IPS-20b (cell line): ENCODE data around the gene MARK2.
"Not testable (repeated sequence)": the region's sequence is repeated elsewhere in the genome, so short reads cannot be mapped to it uniquely, and the experiment has no call there.

Experiments used
- H3K27ac ChIP-seq: one replicate; pipeline ENCODE4 v1.5.1; 2013; ENCODE audit warnings: low read length
- H3K27me3 ChIP-seq: 2 replicates; pipeline ENCODE4 v1.6.1; 2013; ENCODE audit warnings: mild to moderate bottlenecking, low read length, inconsistent platforms; ENCODE audit not compliant: insufficient read depth
- H3K36me3 ChIP-seq: 2 replicates; pipeline ENCODE4 v1.6.1; 2013; ENCODE audit warnings: low read depth, mild to moderate bottlenecking, inconsistent platforms, low read length, moderate library complexity; ENCODE audit not compliant: insufficient read depth
- H3K4me1 ChIP-seq: 2 replicates; pipeline ENCODE4 v1.6.1; 2013; ENCODE audit warnings: mild to moderate bottlenecking, control low read depth, inconsistent platforms, low read length, moderate library complexity; ENCODE audit not compliant: insufficient read depth
- H3K4me3 ChIP-seq: 2 replicates; pipeline ENCODE4 v1.5.1; 2013; ENCODE audit warnings: mild to moderate bottlenecking, low read length, inconsistent platforms
- H3K9ac ChIP-seq: 2 replicates; pipeline ENCODE4 v1.6.1; 2013; ENCODE audit warnings: low read depth, mild to moderate bottlenecking, inconsistent platforms, low read length, moderate library complexity
- H3K9me3 ChIP-seq: 2 replicates; pipeline ENCODE4 v1.6.1; 2013; ENCODE audit warnings: mild to moderate bottlenecking, low read depth, low read length, inconsistent platforms; ENCODE audit not compliant: insufficient read depth

MARK2 gene

GRCh38 chr11:63862923-63863322 lies 24.0 kb downstream of the MARK2 start:
- no peaks in the 10 kb centered on the region for H3K9me3 ChIP-seq
- no peak overlapping the region for H3K27ac ChIP-seq
- H3K36me3 ChIP-seq = peaks cover 8% of the 10 kb centered on the region; the same call in 1 of the 2 replicates
- H3K27me3 ChIP-seq = no peaks in the 10 kb centered on the region
- H3K4me1 ChIP-seq = peaks cover 7% of the 10 kb centered on the region; the same call in 1 of the 2 replicates
- H3K4me3 ChIP-seq = no peak overlapping the region
- no peak overlapping the region for H3K9ac ChIP-seq

DNA sequence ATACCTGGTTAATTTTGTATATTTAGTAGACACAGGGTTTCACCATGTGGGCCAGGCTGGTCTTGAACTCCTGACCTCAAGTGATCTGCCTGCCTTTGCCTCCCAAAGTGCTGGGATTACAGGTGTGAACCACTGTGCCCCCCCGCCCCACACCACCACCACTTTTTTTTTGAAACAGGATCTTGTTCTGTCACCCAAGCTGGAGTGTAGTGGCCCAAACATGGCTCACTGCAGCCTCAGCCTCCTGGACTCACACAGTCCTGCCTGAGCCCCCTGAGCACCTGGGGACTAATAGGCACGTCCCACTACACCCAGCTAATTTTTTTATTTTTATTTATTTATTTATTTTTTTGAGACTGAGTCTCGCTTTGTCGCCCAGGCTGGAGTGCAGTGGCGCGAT lies 24.7 kb downstream of the MARK2 start:
- H3K4me3 ChIP-seq, H3K9me3 ChIP-seq, H3K9ac ChIP-seq, H3K36me3 ChIP-seq, H3K4me1 ChIP-seq, H3K27me3 ChIP-seq, H3K27ac ChIP-seq: not testable (repeated sequence)

GRCh38 chr11:63866211-63866610 lies 27.3 kb downstream of the MARK2 start:
- Histone ChIP-seq H3K9ac (no peak overlapping the region), H3K27me3 (no peaks in the 10 kb centered on the region), H3K36me3 (peaks cover 6% of the 10 kb centered on the region; the same call in 1 of the 2 replicates), H3K9me3 (no peaks in the 10 kb centered on the region), H3K4me1 (peaks cover 7% of the 10 kb centered on the region; the same call in 1 of the 2 replicates), H3K27ac (no peak overlapping the region), H3K4me3 (no peak overlapping the region)

DNA sequence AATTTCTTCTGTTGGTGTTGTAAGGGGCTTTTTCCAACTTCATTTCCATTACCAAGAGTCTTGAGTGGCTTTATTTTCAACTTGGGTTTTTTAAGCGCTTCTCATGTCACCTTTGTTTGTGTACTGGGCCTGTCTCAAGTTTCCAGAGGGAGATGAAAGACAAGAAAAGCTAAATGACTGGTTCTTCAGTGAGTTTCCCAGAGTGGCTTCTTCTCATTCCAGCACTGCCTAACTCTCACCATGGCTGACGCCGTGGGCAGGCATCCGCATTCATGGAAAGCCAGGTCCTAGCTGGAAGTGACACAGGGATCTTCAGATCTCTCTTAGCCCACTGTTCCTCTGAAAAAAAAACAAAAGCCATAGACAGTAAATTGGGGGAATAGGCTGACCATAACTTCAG lies 28.6 kb downstream of the MARK2 start:
- H3K27me3 ChIP-seq = no peaks in the 10 kb centered on the region
- no peak overlapping the region for H3K9ac ChIP-seq
- H3K4me3 ChIP-seq = no peak overlapping the region
- H3K4me1 ChIP-seq = peaks cover 14% of the 10 kb centered on the region
- H3K27ac ChIP-seq = no peak overlapping the region
- no peaks in the 10 kb centered on the region for H3K9me3 ChIP-seq
- H3K36me3 ChIP-seq = 0 out of 2 replicates have a peak, but pooled peaks cover 3% of the 10 kb centered on the region

- no peak overlapping the region for H3K9ac ChIP-seq
- peaks cover 18% of the 10 kb centered on the region for H3K4me1 ChIP-seq
- H3K4me3 ChIP-seq = no peak overlapping the region
Observed at GRCh38 chr11:63868399-63869064, 29.6 kb downstream of the MARK2 start.

DNA sequence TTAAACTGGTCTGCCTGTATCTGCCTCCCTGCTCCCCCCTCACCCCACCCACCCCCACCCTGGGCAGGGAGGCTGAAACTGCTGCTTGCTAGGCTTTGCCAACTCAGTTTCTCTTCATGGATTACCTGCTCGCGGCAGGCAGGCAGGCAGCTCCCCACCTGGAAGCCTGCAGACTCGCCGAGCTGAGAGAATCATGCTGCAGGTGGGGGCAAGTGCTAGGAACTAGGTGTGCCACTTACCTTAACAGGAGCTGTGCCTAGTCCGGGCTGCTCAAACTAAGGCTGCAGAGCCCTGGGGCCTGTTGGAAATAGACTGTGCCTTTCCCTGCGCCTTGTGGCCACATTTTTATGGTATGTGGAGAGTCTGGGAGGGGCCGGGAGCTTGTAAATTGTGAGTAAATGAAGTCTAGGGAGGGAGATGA lies 30.3 kb downstream of the MARK2 start:
- Histone ChIP-seq H3K27me3 (no peaks in the 10 kb centered on the region), H3K4me3 (no peak overlapping the region), H3K36me3 (0 out of 2 replicates have a peak, but pooled peaks cover 3% of the 10 kb centered on the region), H3K9me3 (no peaks in the 10 kb centered on the region), H3K9ac (no peak overlapping the region; the same call in 1 of the 2 replicates), H3K4me1 (peaks cover 18% of the 10 kb centered on the region), H3K27ac (no peak overlapping the region)

More at GRCh38 chr11:63868399-63869064, 29.6 kb downstream of the MARK2 start:
- no peaks in the 10 kb centered on the region for H3K9me3 ChIP-seq
- H3K27ac ChIP-seq = no peak overlapping the region
- no peaks in the 10 kb centered on the region for H3K27me3 ChIP-seq
- 0 out of 2 replicates have a peak, but pooled peaks cover 3% of the 10 kb centered on the region for H3K36me3 ChIP-seq

GRCh38 chr11:63869683-63870082 lies 30.8 kb downstream of the MARK2 start:
- peak overlapping the region; percentile 12; the same call in 1 of the 2 replicates for H3K9ac ChIP-seq
- H3K4me1 ChIP-seq = peaks cover 18% of the 10 kb centered on the region
- H3K36me3 ChIP-seq = 0 out of 2 replicates have a peak, but pooled peaks cover 3% of the 10 kb centered on the region
- no peaks in the 10 kb centered on the region for H3K27me3 ChIP-seq
- no peak overlapping the region for H3K27ac ChIP-seq
- no peak overlapping the region for H3K4me3 ChIP-seq
- no peaks in the 10 kb centered on the region for H3K9me3 ChIP-seq

GRCh38 chr11:63870351-63871140 lies 31.6 kb downstream of the MARK2 start:
- no peaks in the 10 kb centered on the region for H3K27me3 ChIP-seq
- no peak overlapping the region for H3K9ac ChIP-seq
- H3K9me3 ChIP-seq = no peaks in the 10 kb centered on the region
- peaks cover 18% of the 10 kb centered on the region for H3K4me1 ChIP-seq
- no peak overlapping the region for H3K4me3 ChIP-seq
- no peak overlapping the region for H3K27ac ChIP-seq
- H3K36me3 ChIP-seq = 0 out of 2 replicates have a peak, but pooled peaks cover 3% of the 10 kb centered on the region

- Histone ChIP-seq H3K27me3 (no peaks in the 10 kb centered on the region), H3K36me3 (0 out of 2 replicates have a peak, but pooled peaks cover 3% of the 10 kb centered on the region), H3K4me3 (no peak overlapping the region), H3K27ac (no peak overlapping the region), H3K4me1 (peaks cover 16% of the 10 kb centered on the region), H3K9me3 (no peaks in the 10 kb centered on the region), H3K9ac (no peak overlapping the region)
Observed at GRCh38 chr11:63871962-63872799, 33.3 kb downstream of the MARK2 start.

DNA sequence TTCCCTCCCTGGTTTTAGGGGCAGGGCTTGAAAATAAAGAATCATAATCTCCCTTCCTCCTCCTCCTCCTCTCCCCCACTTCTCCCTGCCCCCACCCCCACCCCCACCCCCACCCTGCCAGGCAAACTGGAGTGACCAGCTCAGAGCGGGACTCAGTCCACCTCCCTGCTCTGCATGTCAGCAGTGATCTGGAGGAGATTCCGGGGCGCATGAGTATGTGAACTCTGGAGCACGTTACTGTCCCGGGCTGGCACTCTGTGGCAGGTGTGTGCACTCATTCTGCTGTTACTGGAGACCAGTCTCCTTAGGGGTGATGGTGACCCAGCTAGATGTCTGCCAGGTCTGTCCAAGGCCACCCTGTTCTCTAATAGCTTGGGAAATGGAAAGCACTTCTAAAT lies 33.9 kb downstream of the MARK2 start:
- H3K9ac ChIP-seq = no peak overlapping the region
- H3K27me3 ChIP-seq = no peaks in the 10 kb centered on the region
- H3K36me3 ChIP-seq = 0 out of 2 replicates have a peak, but pooled peaks cover 3% of the 10 kb centered on the region
- no peak overlapping the region for H3K4me3 ChIP-seq
- H3K27ac ChIP-seq = no peak overlapping the region
- no peaks in the 10 kb centered on the region for H3K9me3 ChIP-seq
- H3K4me1 ChIP-seq = peaks cover 14% of the 10 kb centered on the region

DNA sequence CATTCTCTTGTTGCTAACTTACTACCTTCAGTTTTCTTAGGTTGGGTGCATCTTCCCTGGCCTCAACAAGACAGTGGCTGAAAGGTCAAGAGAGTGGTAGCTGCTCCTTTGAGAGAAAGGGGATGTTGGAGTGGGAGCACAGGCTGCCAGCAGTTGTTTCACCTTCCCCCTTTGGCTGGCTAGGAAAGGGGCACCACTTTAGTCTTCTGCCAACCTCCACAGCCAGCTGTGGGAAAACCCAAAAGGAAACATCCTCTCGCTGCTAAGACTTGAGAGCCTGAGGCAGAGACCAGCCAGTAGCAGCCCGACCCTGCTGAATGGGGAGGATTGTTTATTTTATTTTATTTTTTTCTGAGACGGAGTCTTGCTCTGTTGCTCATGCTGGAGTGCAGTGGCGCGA lies 34.4 kb downstream of the MARK2 start:
- Histone ChIP-seq H3K9ac (no peak overlapping the region), H3K4me1 (peaks cover 15% of the 10 kb centered on the region), H3K27me3 (no peaks in the 10 kb centered on the region), H3K9me3 (no peaks in the 10 kb centered on the region), H3K27ac (no peak overlapping the region), H3K4me3 (no peak overlapping the region), H3K36me3 (0 out of 2 replicates have a peak, but pooled peaks cover 3% of the 10 kb centered on the region)
